ENCODE measurements around the gene FLAD1.
A peak's percentile ranks its signal among the peaks of the same experiment; 100 is the strongest.
"Not testable (repeated sequence)": the region's sequence is repeated elsewhere in the genome, so short reads cannot be mapped to it uniquely, and the experiment has no call there.

Gene FLAD1

GRCh38 chr1:154988058-154988954 lies 5.2 kb downstream of the FLAD1 start:
- no peak for DNase-seq (ENCODE audit: low read depth in 1 of 2, low spot score in 1 of 2)

- no peak for DNase-seq (ENCODE audit: low read depth in 1 of 2, low spot score in 1 of 2)
Measured at GRCh38 chr1:154989195-154989860, 6.2 kb downstream of the FLAD1 start.

GRCh38 chr1:154990276-154990675 lies 7.1 kb downstream of the FLAD1 start:
- DNase-seq (ENCODE audit: low read depth in 1 of 2, low spot score in 1 of 2), result no peak

- no peak for DNase-seq (ENCODE audit: low read depth in 1 of 2, low spot score in 1 of 2)
Measured at GRCh38 chr1:154992721-154993571, 9.8 kb downstream of the FLAD1 start.

GRCh38 chr1:154993572-154994268 lies 10.6 kb downstream of the FLAD1 start, which contains the start of gene LENEP:
TSS of gene LENEP (plus strand) at chr1:154993586. CDS start at chr1:154993608, 22 bp downstream.
- no peak for DNase-seq (ENCODE audit: low read depth in 1 of 2, low spot score in 1 of 2)

GRCh38 chr1:154994269-154994587 lies 11.1 kb downstream of the FLAD1 start:
- DNase-seq (ENCODE audit: low read depth in 1 of 2, low spot score in 1 of 2), result no peak

- no peak for DNase-seq (ENCODE audit: low read depth in 1 of 2, low spot score in 1 of 2)
Measured at GRCh38 chr1:154994591-154994990, 11.4 kb downstream of the FLAD1 start.

GRCh38 chr1:154995301-154995983 lies 12.3 kb downstream of the FLAD1 start:
- not testable (repeated sequence) for DNase-seq (ENCODE audit: low read depth in 1 of 2, low spot score in 1 of 2)

GRCh38 chr1:154996966-154997701 lies 14.0 kb downstream of the FLAD1 start:
- DNase-seq (ENCODE audit: low read depth in 1 of 2, low spot score in 1 of 2), result no peak

- DNase-seq (ENCODE audit: low read depth in 1 of 2, low spot score in 1 of 2), result no peak
Measured at GRCh38 chr1:154998201-154998780, 15.1 kb downstream of the FLAD1 start.

- DNase-seq (ENCODE audit: low read depth in 1 of 2, low spot score in 1 of 2), result peak; percentile 61 to 74
Measured at GRCh38 chr1:154998818-154999570, 15.8 kb downstream of the FLAD1 start.

GRCh38 chr1:154999571-155000410 lies 16.6 kb downstream of the FLAD1 start:
- peak in 1 of 2 donors; percentile 49 for DNase-seq (ENCODE audit: low read depth in 1 of 2, low spot score in 1 of 2)

GRCh38 chr1:155000411-155000725 lies 17.2 kb downstream of the FLAD1 start:
- DNase-seq (ENCODE audit: low read depth in 1 of 2, low spot score in 1 of 2), result no peak

- peak; percentile 58 to 67 for DNase-seq (ENCODE audit: low read depth in 1 of 2, low spot score in 1 of 2)
Measured at GRCh38 chr1:155000726-155001424, 17.7 kb downstream of the FLAD1 start.

GRCh38 chr1:155001425-155001674 lies 18.2 kb downstream of the FLAD1 start:
- peak in 1 of 2 donors; percentile 43 for DNase-seq (ENCODE audit: low read depth in 1 of 2, low spot score in 1 of 2)

GRCh38 chr1:155001675-155002463 lies 18.7 kb downstream of the FLAD1 start:
- DNase-seq (ENCODE audit: low read depth in 1 of 2, low spot score in 1 of 2), result peak; percentile 95 to 99

All from activated CD4-positive, alpha-beta T cell treated with anti-CD3 and anti-CD28 coated beads, Interleukin-2, amount 50 U/mL, for 24 hours (primary cell).